ENCODE results near the gene IFT88. TPM values are rescaled to one million over a fixed set of nuclear protein-coding genes. Genes with fewer than 3 reads are reported as not detected.

The IFT88 gene
- total RNA-seq, 1 experiment from 2014 or later = 19.4 TPM

DNA sequence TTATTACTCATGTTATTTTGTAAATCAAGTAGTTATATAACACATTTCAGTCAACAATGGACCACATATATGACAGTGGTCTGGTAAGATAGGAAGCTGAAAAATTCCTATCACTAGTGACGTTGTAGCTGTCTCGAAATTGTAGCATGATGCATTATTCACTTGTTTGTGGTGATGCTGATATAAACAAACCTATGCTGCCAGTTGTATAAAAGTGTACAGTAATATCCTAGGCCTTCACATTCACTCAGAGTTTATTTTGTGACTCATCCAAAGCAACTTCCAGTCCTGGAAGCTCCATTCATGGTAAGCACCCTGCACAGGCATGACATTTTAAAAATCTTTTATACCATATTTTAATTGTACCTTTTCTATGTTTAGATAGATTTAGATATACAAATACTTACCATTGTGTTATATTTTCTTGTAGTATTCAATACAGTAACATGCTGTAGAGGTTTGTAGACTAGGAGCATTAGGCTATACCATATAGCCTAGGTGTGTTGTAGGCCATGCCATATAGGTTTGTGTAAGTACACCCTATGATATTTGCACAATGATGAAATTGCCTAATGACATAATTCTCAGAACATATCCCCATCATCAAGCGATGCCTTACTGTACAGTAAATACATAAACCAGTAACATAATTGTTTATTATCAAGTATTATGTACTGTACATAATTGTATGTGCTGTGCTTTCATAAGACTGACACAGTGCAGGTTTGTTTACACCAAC, 49.3 kb downstream of the IFT88 start:
- POLR2A ChIA-PET (ENCODE audit: low non-redundant PET) = no interaction called here
- H3K4me3 ChIP-seq (ENCODE audit: low read depth, low read length, poor library complexity, severe bottlenecking) = no peak overlapping the region
- H3K36me3 ChIP-seq (ENCODE audit: insufficient read depth, low read length, poor library complexity, severe bottlenecking) = no peaks in the 10 kb centered on the region
- H3K4me1 ChIP-seq (ENCODE audit: insufficient read depth, low read length, poor library complexity, severe bottlenecking) = no peaks in the 10 kb centered on the region
- no peak overlapping the region for H3K27ac ChIP-seq (ENCODE audit: low read depth, low read length, poor library complexity, severe bottlenecking)
- intact Hi-C loops (cut with micrococcal nuclease; ENCODE audit: unreplicated experiment) = loop anchor here (5.0 kb wide), 1 partner anchor 49 kb away; the partner anchor contains the start of gene IFT88
- CTCF ChIA-PET = no interaction called here
- no peak for DNase-seq (ENCODE audit: low spot score)
- no peaks in the 10 kb centered on the region for H3K9me3 ChIP-seq (ENCODE audit: low read depth, low read length, poor library complexity, severe bottlenecking)
- no peaks in the 10 kb centered on the region for H3K27me3 ChIP-seq (replicated peaks; ENCODE audit: insufficient read depth, low read depth, low read length, poor library complexity)
- BruUV-seq (replicated peaks) = no TSS peak
- TF ChIP-seq, protein P1, sequence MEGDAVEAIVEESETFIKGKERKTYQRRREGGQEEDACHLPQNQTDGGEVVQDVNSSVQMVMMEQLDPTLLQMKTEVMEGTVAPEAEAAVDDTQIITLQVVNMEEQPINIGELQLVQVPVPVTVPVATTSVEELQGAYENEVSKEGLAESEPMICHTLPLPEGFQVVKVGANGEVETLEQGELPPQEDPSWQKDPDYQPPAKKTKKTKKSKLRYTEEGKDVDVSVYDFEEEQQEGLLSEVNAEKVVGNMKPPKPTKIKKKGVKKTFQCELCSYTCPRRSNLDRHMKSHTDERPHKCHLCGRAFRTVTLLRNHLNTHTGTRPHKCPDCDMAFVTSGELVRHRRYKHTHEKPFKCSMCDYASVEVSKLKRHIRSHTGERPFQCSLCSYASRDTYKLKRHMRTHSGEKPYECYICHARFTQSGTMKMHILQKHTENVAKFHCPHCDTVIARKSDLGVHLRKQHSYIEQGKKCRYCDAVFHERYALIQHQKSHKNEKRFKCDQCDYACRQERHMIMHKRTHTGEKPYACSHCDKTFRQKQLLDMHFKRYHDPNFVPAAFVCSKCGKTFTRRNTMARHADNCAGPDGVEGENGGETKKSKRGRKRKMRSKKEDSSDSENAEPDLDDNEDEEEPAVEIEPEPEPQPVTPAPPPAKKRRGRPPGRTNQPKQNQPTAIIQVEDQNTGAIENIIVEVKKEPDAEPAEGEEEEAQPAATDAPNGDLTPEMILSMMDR (conservative IDR thresholded peaks at IDR 0.05; ENCODE audit: low read depth, low read length) = no peak
- no peak for TF ChIP-seq EZH2 (IDR thresholded peaks at IDR 0.05; ENCODE audit: borderline replicate concordance, low read depth, low read length, poor library complexity, severe bottlenecking)

DNA sequence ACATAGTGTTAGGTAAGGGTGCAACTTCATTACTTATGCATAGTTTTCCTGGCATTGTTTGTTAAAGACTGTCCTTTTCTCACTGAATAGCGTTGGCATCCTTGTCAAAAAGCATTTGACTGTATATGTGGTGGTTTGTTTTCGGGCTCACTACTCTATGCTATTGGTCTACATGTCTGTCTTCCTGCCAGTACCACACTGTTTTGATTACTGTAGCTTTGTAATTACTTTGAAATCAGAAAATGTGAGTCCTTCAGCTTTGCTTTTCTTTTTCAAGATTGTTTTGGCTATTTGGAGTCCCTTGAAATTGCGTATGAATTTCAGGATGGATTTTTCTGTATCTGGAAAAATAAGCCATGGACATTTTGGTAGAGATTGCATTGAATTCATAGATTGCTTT, 56.0 kb downstream of the IFT88 start:
- Histone ChIP-seq H3K4me3 (ENCODE audit: low read depth, low read length, poor library complexity, severe bottlenecking) (no peak overlapping the region), H3K27me3 (replicated peaks; ENCODE audit: insufficient read depth, low read depth, low read length, poor library complexity) (no peaks in the 10 kb centered on the region), H3K9me3 (ENCODE audit: low read depth, low read length, poor library complexity, severe bottlenecking) (peaks cover 7% of the 10 kb centered on the region), H3K4me1 (ENCODE audit: insufficient read depth, low read length, poor library complexity, severe bottlenecking) (no peaks in the 10 kb centered on the region), H3K36me3 (ENCODE audit: insufficient read depth, low read length, poor library complexity, severe bottlenecking) (no peaks in the 10 kb centered on the region), H3K27ac (ENCODE audit: low read depth, low read length, poor library complexity, severe bottlenecking) (no peak overlapping the region)
- ChIA-PET POLR2A (ENCODE audit: low non-redundant PET) (no interaction called here), CTCF (no interaction called here)
- TF ChIP-seq, protein P1 (conservative IDR thresholded peaks at IDR 0.05; ENCODE audit: low read depth, low read length) = no peak
- TF ChIP-seq EZH2 (IDR thresholded peaks at IDR 0.05; ENCODE audit: borderline replicate concordance, low read depth, low read length, poor library complexity, severe bottlenecking) = no peak
- no peak for DNase-seq (ENCODE audit: low spot score)
- BruUV-seq (replicated peaks) = no TSS peak
- intact Hi-C loops (cut with micrococcal nuclease; ENCODE audit: unreplicated experiment) = no loop called here

DNA sequence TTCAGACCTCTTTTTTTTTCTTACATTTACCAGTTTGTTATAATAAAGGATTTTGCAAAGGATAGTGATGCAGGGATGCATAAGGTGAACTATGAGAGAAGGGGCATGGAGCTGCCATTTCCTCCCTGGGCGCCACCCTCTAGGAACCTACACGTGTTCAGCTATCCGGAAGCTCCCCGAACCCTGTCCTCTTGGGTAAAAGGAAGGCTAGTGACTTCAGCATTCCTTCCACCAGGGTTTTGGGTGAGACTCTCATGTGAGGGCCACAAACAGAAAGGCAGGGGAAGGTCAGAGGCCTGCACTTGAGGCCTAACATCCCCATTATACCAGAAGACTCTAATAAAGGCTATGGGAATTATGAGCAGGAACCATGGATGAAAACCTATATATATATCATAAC, 57.3 kb downstream of the IFT88 start:
- ChIA-PET CTCF (no interaction called here), POLR2A (ENCODE audit: low non-redundant PET) (no interaction called here)
- intact Hi-C loops (cut with micrococcal nuclease; ENCODE audit: unreplicated experiment) = no loop called here
- DNase-seq (ENCODE audit: low spot score) = no peak
- Histone ChIP-seq H3K36me3 (ENCODE audit: insufficient read depth, low read length, poor library complexity, severe bottlenecking) (no peaks in the 10 kb centered on the region), H3K27me3 (replicated peaks; ENCODE audit: insufficient read depth, low read depth, low read length, poor library complexity) (no peaks in the 10 kb centered on the region), H3K4me3 (ENCODE audit: low read depth, low read length, poor library complexity, severe bottlenecking) (no peak overlapping the region), H3K9me3 (ENCODE audit: low read depth, low read length, poor library complexity, severe bottlenecking) (peaks cover 7% of the 10 kb centered on the region), H3K27ac (ENCODE audit: low read depth, low read length, poor library complexity, severe bottlenecking) (no peak overlapping the region), H3K4me1 (ENCODE audit: insufficient read depth, low read length, poor library complexity, severe bottlenecking) (no peaks in the 10 kb centered on the region)
- BruUV-seq (replicated peaks) = no TSS peak
- TF ChIP-seq, protein P1 (conservative IDR thresholded peaks at IDR 0.05; ENCODE audit: low read depth, low read length) = no peak
- TF ChIP-seq EZH2 (IDR thresholded peaks at IDR 0.05; ENCODE audit: borderline replicate concordance, low read depth, low read length, poor library complexity, severe bottlenecking) = no peak
